HepG2 (cell line): Measurements from ENCODE around the gene MPPE1. TPM values are rescaled to one million over a fixed set of nuclear protein-coding genes. Genes with fewer than 3 reads are reported as not detected.

Experiments used
- ADNP ChIP-seq: sonication (generic); formaldehyde crosslinking; IDR thresholded peaks from 2 replicates; pipeline ENCODE4 v1.4.0; 2020; ENCODE audit warnings: missing genetic modification reagents
- AGO2 ChIP-seq: fragments of 200-400 bp; formaldehyde crosslinking; optimal IDR thresholded peaks from 2 replicates; pipeline ENCODE3; 2017; ENCODE audit warnings: mild to moderate bottlenecking, low read depth, low read length, moderate library complexity
- BRCA1 ChIP-seq: sonication (generic); formaldehyde crosslinking; IDR thresholded peaks from 2 replicates; pipeline ENCODE4 v1.4.0; 2020; ENCODE audit warnings: missing genetic modification reagents
- CREB3 ChIP-seq: sonication (generic); formaldehyde crosslinking; IDR thresholded peaks from 2 replicates; pipeline ENCODE4 v1.5.0; 2020; ENCODE audit warnings: missing genetic modification reagents
- GABPA ChIP-seq, 2 experiments: IDR thresholded peaks; 2 replicates each; pipeline ENCODE4 v1.6.1; 2011 to 2016; ENCODE audit warnings: low read depth in 2 of 2, low read length in 1 of 2, missing biosample characterization in 1 of 2, missing genetic modification characterization in 1 of 2
- GABPB1 ChIP-seq: IDR thresholded peaks from 2 replicates; pipeline ENCODE4 v1.6.1; 2016; ENCODE audit warnings: mild to moderate bottlenecking, missing genetic modification reagents, moderate library complexity, missing compliant biosample characterization
- GFI1 ChIP-seq: sonication (generic); formaldehyde crosslinking; IDR thresholded peaks from 2 replicates; pipeline ENCODE4 v1.5.0; 2020; ENCODE audit warnings: missing genetic modification reagents, mild to moderate bottlenecking, borderline replicate concordance
- KLF12 ChIP-seq: sonication (generic); formaldehyde crosslinking; IDR thresholded peaks from 2 replicates; pipeline ENCODE4 v1.4.0; 2020; ENCODE audit warnings: missing genetic modification reagents, borderline replicate concordance
- KLF15 ChIP-seq: sonication (generic); formaldehyde crosslinking; IDR thresholded peaks from 2 replicates; pipeline ENCODE4 v1.8.1; 2023; ENCODE audit warnings: borderline replicate concordance, mild to moderate bottlenecking, inconsistent platforms, missing genetic modification reagents, mixed read lengths
- MED8 ChIP-seq: sonication (generic); formaldehyde crosslinking; IDR thresholded peaks from 2 replicates; pipeline ENCODE4 v1.8.1; 2023; ENCODE audit warnings: mild to moderate bottlenecking, missing genetic modification reagents; ENCODE audit not compliant: insufficient replicate concordance
- MTF1 ChIP-seq: sonication (generic); formaldehyde crosslinking; IDR thresholded peaks from 2 replicates; pipeline ENCODE4 v1.5.0; 2020; ENCODE audit warnings: missing genetic modification reagents
- MXD4 ChIP-seq: IDR thresholded peaks from 2 replicates; pipeline ENCODE4 v1.6.1; 2016; ENCODE audit warnings: mild to moderate bottlenecking, missing biosample characterization, missing genetic modification reagents
- MXI1 ChIP-seq: IDR thresholded peaks from 3 replicates; pipeline ENCODE4 v1.6.1; 2012; ENCODE audit warnings: low read depth, low read length, inconsistent platforms, borderline replicate concordance
- NAIF1 ChIP-seq: sonication (generic); formaldehyde crosslinking; IDR thresholded peaks from 2 replicates; pipeline ENCODE4 v1.5.0; 2020; ENCODE audit warnings: mild to moderate bottlenecking, missing genetic modification reagents, borderline replicate concordance
- NCOA2 ChIP-seq: sonication (generic); formaldehyde crosslinking; IDR thresholded peaks from 2 replicates; pipeline ENCODE4 v1.8.0; 2022; ENCODE audit warnings: inconsistent platforms
- SIX1 ChIP-seq: sonication (generic); formaldehyde crosslinking; IDR thresholded peaks from 2 replicates; pipeline ENCODE4 v1.4.0; 2020; ENCODE audit warnings: missing genetic modification reagents, borderline replicate concordance
- SMARCC2 ChIP-seq: fragments of 450-650 bp; IDR thresholded peaks from 2 replicates; pipeline ENCODE4 v1.6.1; 2017; ENCODE audit warnings: antibody characterized with exemption, mild to moderate bottlenecking
- SP4 ChIP-seq: sonication (generic); formaldehyde crosslinking; IDR thresholded peaks from 2 replicates; pipeline ENCODE4 v1.8.1; 2023; ENCODE audit warnings: mild to moderate bottlenecking, missing genetic modification reagents
- THAP11 ChIP-seq: IDR thresholded peaks from 2 replicates; pipeline ENCODE4 v1.6.1; 2016; ENCODE audit warnings: missing biosample characterization, missing genetic modification reagents
- ZFP82 ChIP-seq: sonication (generic); formaldehyde crosslinking; IDR thresholded peaks from 2 replicates; pipeline ENCODE4 v1.5.1; 2020; ENCODE audit warnings: mild to moderate bottlenecking, missing genetic modification reagents, borderline replicate concordance
- ZNF121 ChIP-seq: sonication (generic); formaldehyde crosslinking; IDR thresholded peaks from 2 replicates; pipeline ENCODE4 v1.5.0; 2020; ENCODE audit warnings: mild to moderate bottlenecking, missing genetic modification reagents
- ZNF142 ChIP-seq: sonication (generic); formaldehyde crosslinking; IDR thresholded peaks from 2 replicates; pipeline ENCODE4 v1.4.0; 2020; ENCODE audit warnings: missing genetic modification reagents
- ZNF234 ChIP-seq: sonication (generic); formaldehyde crosslinking; conservative IDR thresholded peaks from 2 replicates; pipeline ENCODE4 v1.5.1; 2020; ENCODE audit warnings: mild to moderate bottlenecking, missing genetic modification reagents
- ZNF296 ChIP-seq: sonication (generic); formaldehyde crosslinking; conservative IDR thresholded peaks from 2 replicates; pipeline ENCODE4 v1.5.0; 2020; ENCODE audit warnings: mild to moderate bottlenecking, missing genetic modification reagents
- ZNF34 ChIP-seq: sonication (generic); formaldehyde crosslinking; IDR thresholded peaks from 2 replicates; pipeline ENCODE4 v1.4.0; 2020; ENCODE audit warnings: mild to moderate bottlenecking, missing genetic modification reagents, borderline replicate concordance
- ZNF703 ChIP-seq: sonication (generic); formaldehyde crosslinking; IDR thresholded peaks from 2 replicates; pipeline ENCODE4 v1.5.1; 2020; ENCODE audit warnings: missing genetic modification reagents, mild to moderate bottlenecking, moderate library complexity, borderline replicate concordance
- ZNF746 ChIP-seq: sonication (generic); formaldehyde crosslinking; IDR thresholded peaks from 2 replicates; pipeline ENCODE4 v1.8.0; 2022; ENCODE audit warnings: mild to moderate bottlenecking, missing genetic modification reagents
- polyA plus RNA-seq, 8 experiments: library from polyadenylated mRNA; depleted of rRNA in 3 of 8; stranded (reverse) in 7 of 8; unstranded in 1 of 8; fragments of >200 nt; fragmentation: Illumina TruSeq in 4 of 8; extraction: Trizol in 4 of 8; gene quantifications; 2 replicates each; pipeline versions ENCODE4 v1.2.1 to v1.2.3, GENCODE V29; 2011 to 2016; ENCODE audit warnings: low read depth in 4 of 8, missing spikeins in 1 of 8, mixed read lengths in 1 of 8; ENCODE audit not compliant: insufficient read depth in 1 of 8
- total RNA-seq, 5 experiments: library from RNA; depleted of rRNA; stranded (reverse); fragments of >200 nt; fragmentation: Illumina TruSeq; extraction: Trizol; gene quantifications; 2 replicates each; pipeline ENCODE4 v1.2.3, GENCODE V29; 2016; ENCODE audit warnings: low read depth in 1 of 5

The MPPE1 gene
- total and polyA plus RNA-seq, 2 of the 13 experiments (the other 11 are each of a cell fraction or from before 2014, with no cell fraction given), result 9.6 to 11.9 TPM

GRCh38 chr18:11851806-11852337, 56.2 kb downstream of the MPPE1 start (continued):
- no peak for TF ChIP-seq GABPA (IDR thresholded peaks at IDR 0.05; ENCODE audit: low read depth, low read length)
- TF ChIP-seq GABPA (CRISPR knock-in tag; IDR thresholded peaks at IDR 0.05; ENCODE audit: low read depth), result no peak
- no peak for TF ChIP-seq MXI1
- TF ChIP-seq ZNF121 (CRISPR knock-in tag), result no peak
- no peak for TF ChIP-seq ZNF296
- TF ChIP-seq KLF15, result no peak
- TF ChIP-seq GABPB1, result no peak
- no peak for TF ChIP-seq KLF12
- no peak for TF ChIP-seq ZNF34
- no peak for TF ChIP-seq BRCA1 (CRISPR knock-in tag)
- no peak for TF ChIP-seq THAP11
- TF ChIP-seq MED8 (CRISPR knock-in tag), result no peak
- TF ChIP-seq SMARCC2, result no peak
- TF ChIP-seq MXD4 (CRISPR knock-in tag), result no peak
- peak; percentile 24 for TF ChIP-seq AGO2
- no peak for TF ChIP-seq CREB3
- no peak for TF ChIP-seq ZNF142
- TF ChIP-seq ADNP (CRISPR knock-in tag), result no peak
- 0 out of 2 replicates have a peak, but pooled peaks have one; percentile 7 for TF ChIP-seq ZNF234 (CRISPR knock-in tag)
- TF ChIP-seq GFI1 (CRISPR knock-in tag), result 0 out of 2 replicates have a peak, but pooled peaks have one; percentile 16
- 0 out of 2 replicates have a peak, but pooled peaks have one; percentile 3 for TF ChIP-seq NAIF1
- TF ChIP-seq NCOA2 (CRISPR knock-in tag), result no peak
- TF ChIP-seq MTF1 (CRISPR knock-in tag), result no peak
- TF ChIP-seq ZFP82 (CRISPR knock-in tag), result no peak
- no peak for TF ChIP-seq ZNF746
- TF ChIP-seq SIX1 (CRISPR knock-in tag), result no peak
- TF ChIP-seq ZNF703 (CRISPR knock-in tag), result no peak
- no peak for TF ChIP-seq SP4 (CRISPR knock-in tag)
